HG02884 (cell line): ENCODE results near the gene DSCAML1.

Source experiments
- ATAC-seq: cut with Tn5 transposase; IDR thresholded peaks from one replicate; pipeline ENCODE4 v1.9.1; 2021; ENCODE audit warnings: mild to moderate bottlenecking, moderate library complexity; ENCODE audit not compliant: unreplicated experiment

DSCAML1 gene

GRCh38 chr11:117731722-117732290 is 65.2 kb downstream of the DSCAML1 start:
- ATAC-seq: no peak

- ATAC-seq: no peak
Observed at GRCh38 chr11:117730208-117730800, 66.7 kb downstream of the DSCAML1 start.

- no peak for ATAC-seq
Observed at GRCh38 chr11:117725048-117725734, 71.8 kb downstream of the DSCAML1 start.

GRCh38 chr11:117724621-117725020 is 72.4 kb downstream of the DSCAML1 start:
- no peak for ATAC-seq

- no peak for ATAC-seq
Observed at GRCh38 chr11:117724104-117724503, 72.9 kb downstream of the DSCAML1 start.

GRCh38 chr11:117723277-117724024 is 73.6 kb downstream of the DSCAML1 start:
- ATAC-seq: no peak

- ATAC-seq: no peak
Observed at GRCh38 chr11:117722082-117722481, 74.9 kb downstream of the DSCAML1 start.

GRCh38 chr11:117720061-117720511 is 76.9 kb downstream of the DSCAML1 start:
- ATAC-seq: no peak

GRCh38 chr11:117719480-117719879 is 77.5 kb downstream of the DSCAML1 start:
- no peak for ATAC-seq

GRCh38 chr11:117717485-117718314 is 79.3 kb downstream of the DSCAML1 start:
- no peak for ATAC-seq

- no peak for ATAC-seq
Observed at GRCh38 chr11:117716521-117717440, 80.2 kb downstream of the DSCAML1 start.

- no peak for ATAC-seq
Observed at GRCh38 chr11:117715801-117716200, 81.2 kb downstream of the DSCAML1 start.

- ATAC-seq: no peak
Observed at GRCh38 chr11:117713538-117713991, 83.5 kb downstream of the DSCAML1 start.

- no peak for ATAC-seq
Observed at GRCh38 chr11:117712530-117712929, 84.5 kb downstream of the DSCAML1 start.

GRCh38 chr11:117711331-117711730 is 85.7 kb downstream of the DSCAML1 start:
- ATAC-seq: no peak

- no peak for ATAC-seq
Observed at GRCh38 chr11:117710211-117710610, 86.8 kb downstream of the DSCAML1 start.

- no peak for ATAC-seq
Observed at GRCh38 chr11:117706322-117706814, 90.6 kb downstream of the DSCAML1 start.

- no peak for ATAC-seq
Observed at GRCh38 chr11:117705866-117706265, 91.2 kb downstream of the DSCAML1 start.

- ATAC-seq: no peak
Observed at GRCh38 chr11:117704395-117705100, 92.5 kb downstream of the DSCAML1 start.
